Neural crest cell (in vitro differentiated cells): ENCODE results near the gene TMEM187. TPM values are rescaled to one million over a fixed set of nuclear protein-coding genes. Genes with fewer than 3 reads are reported as not detected.

Source experiments
- DNase-seq: peaks from one replicate; pipeline ENCODE4 v3.0.0; 2021; ENCODE audit warnings: low read depth, mixed read lengths, low spot score
- H3K27ac Mint-ChIP-seq: one replicate; pipeline ENCODE4 v1.8.0; 2021; ENCODE audit warnings: mild to moderate bottlenecking, mixed read lengths; ENCODE audit not compliant: unreplicated experiment
- H3K27me3 Mint-ChIP-seq: 2 replicates; pipeline ENCODE4 v1.8.0; 2021; ENCODE audit warnings: low read depth, mild to moderate bottlenecking, mixed read lengths
- H3K36me3 Mint-ChIP-seq: 2 replicates; pipeline ENCODE4 v1.8.0; 2021; ENCODE audit warnings: low read depth, mild to moderate bottlenecking, mixed read lengths
- H3K4me1 Mint-ChIP-seq: 2 replicates; pipeline ENCODE4 v1.8.0; 2021; ENCODE audit warnings: mixed read lengths
- H3K4me3 Mint-ChIP-seq: one replicate; pipeline ENCODE4 v1.8.0; 2021; ENCODE audit warnings: mild to moderate bottlenecking, mixed read lengths
- H3K9me3 Mint-ChIP-seq: 2 replicates; pipeline ENCODE4 v1.8.0; 2021; ENCODE audit warnings: mixed read lengths
- total RNA-seq: library from RNA; stranded (reverse); gene quantifications from 2 replicates; pipeline ENCODE4 v1.2.1, GENCODE V29; 2021
- TF ChIP-seq, protein P1 (sequence below): fragments of 200-600 bp; sonication (generic); conservative IDR thresholded peaks from 2 replicates; pipeline ENCODE4 v1.5.0; 2021; ENCODE audit warnings: antibody characterized with exemption, mild to moderate bottlenecking

Gene TMEM187
- total RNA-seq, 1 donor from 2014 or later: 8.0 TPM

DNA sequence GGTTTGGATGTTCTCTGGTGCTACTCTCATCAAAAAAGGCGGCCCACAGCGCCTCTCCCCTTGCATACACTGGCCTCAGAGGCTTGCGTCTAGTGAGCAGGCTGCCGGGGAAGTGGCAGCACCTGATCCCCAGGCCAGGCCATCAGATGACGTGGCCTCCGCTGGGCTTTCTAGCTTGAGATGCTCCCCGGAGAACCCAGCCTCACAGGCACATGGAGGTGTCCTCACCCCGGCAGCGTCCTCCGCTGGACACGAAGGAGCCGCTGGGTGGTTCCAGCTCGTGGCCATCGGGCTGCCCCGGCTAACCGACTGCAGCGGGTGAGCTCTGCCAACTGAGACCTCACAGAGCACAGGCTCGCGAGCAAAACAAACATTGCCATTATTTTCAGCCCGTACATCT is 34.4 kb downstream of the TMEM187 start:
- Mint-ChIP-seq H3K36me3 (peaks cover 13% of the 10 kb centered on the region), H3K9me3 (no peaks in the 10 kb centered on the region), H3K4me3 (no peak overlapping the region), H3K27ac (no peak overlapping the region), H3K27me3 (no peaks in the 10 kb centered on the region), H3K4me1 (peaks cover 25% of the 10 kb centered on the region)
- TF ChIP-seq, protein P1, sequence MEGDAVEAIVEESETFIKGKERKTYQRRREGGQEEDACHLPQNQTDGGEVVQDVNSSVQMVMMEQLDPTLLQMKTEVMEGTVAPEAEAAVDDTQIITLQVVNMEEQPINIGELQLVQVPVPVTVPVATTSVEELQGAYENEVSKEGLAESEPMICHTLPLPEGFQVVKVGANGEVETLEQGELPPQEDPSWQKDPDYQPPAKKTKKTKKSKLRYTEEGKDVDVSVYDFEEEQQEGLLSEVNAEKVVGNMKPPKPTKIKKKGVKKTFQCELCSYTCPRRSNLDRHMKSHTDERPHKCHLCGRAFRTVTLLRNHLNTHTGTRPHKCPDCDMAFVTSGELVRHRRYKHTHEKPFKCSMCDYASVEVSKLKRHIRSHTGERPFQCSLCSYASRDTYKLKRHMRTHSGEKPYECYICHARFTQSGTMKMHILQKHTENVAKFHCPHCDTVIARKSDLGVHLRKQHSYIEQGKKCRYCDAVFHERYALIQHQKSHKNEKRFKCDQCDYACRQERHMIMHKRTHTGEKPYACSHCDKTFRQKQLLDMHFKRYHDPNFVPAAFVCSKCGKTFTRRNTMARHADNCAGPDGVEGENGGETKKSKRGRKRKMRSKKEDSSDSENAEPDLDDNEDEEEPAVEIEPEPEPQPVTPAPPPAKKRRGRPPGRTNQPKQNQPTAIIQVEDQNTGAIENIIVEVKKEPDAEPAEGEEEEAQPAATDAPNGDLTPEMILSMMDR: no peak
- DNase-seq: no peak

DNA sequence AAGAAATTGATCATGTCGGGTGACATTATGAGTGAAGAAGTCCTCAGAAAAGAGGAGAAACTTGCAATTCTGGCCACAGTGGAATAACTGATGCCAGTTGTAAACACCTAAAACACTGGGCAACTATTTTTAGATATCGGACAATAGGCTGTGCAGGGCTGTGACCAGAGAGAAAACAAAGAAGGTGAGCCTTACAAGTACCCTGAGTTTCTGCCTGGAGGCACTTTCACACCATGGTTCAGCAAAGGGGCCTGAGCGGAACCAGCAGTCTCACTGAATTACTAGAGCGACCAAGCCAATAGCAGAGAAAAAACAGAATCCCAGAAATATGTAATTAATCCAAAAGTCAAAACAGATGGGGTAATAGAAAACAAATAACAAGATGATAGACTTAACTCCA is 36.0 kb downstream of the TMEM187 start:
- Mint-ChIP-seq H3K36me3 (peaks cover 11% of the 10 kb centered on the region), H3K27me3 (peaks cover under 1% of the 10 kb centered on the region), H3K27ac (no peak overlapping the region), H3K4me1 (peaks cover 18% of the 10 kb centered on the region), H3K4me3 (no peak overlapping the region), H3K9me3 (no peaks in the 10 kb centered on the region)
- TF ChIP-seq, protein P1: no peak
- no peak for DNase-seq

DNA sequence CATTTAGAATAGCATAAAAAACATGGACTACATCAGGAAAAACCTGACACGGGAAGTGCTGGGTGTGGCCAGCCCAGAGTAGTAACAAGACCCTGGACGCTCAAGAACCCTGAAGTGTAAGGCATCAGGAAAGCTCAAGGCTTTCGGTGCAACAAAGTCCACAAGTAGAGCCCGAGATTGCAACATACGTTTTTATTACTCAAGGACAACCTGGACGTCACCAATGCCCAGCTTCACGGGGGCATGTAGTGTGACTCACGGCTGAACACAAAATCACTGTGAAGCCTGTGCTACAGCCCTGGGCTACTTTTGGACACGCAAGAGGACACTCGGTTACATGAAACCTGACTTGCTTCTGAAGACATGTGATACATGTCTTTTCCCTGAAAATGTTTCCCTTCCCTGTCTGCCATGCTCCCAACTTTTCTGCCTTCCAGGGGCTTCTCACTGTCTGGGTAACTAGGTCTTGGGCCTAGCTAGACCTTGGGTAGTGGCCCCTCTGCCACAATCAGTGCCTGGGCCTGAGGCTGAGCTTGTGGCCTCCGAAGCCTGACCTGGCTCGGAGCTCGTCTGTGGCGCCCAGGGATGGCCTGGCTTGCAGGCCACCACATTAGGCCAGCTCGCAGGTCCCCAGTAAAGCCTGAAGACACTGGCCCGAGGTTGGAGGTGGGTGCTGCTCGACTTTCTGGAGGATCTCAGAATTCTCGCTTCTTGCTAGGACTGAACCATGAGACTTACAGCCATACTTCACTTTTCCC is 38.0 kb downstream of the TMEM187 start:
- H3K9me3 Mint-ChIP-seq: no peaks in the 10 kb centered on the region
- H3K36me3 Mint-ChIP-seq: peaks cover 9% of the 10 kb centered on the region
- peaks cover 9% of the 10 kb centered on the region for H3K4me1 Mint-ChIP-seq
- peak overlapping the region; percentile 24 for H3K4me3 Mint-ChIP-seq
- no peak overlapping the region for H3K27ac Mint-ChIP-seq
- DNase-seq: no peak
- H3K27me3 Mint-ChIP-seq: peaks cover 3% of the 10 kb centered on the region
- TF ChIP-seq, protein P1: no peak

DNA sequence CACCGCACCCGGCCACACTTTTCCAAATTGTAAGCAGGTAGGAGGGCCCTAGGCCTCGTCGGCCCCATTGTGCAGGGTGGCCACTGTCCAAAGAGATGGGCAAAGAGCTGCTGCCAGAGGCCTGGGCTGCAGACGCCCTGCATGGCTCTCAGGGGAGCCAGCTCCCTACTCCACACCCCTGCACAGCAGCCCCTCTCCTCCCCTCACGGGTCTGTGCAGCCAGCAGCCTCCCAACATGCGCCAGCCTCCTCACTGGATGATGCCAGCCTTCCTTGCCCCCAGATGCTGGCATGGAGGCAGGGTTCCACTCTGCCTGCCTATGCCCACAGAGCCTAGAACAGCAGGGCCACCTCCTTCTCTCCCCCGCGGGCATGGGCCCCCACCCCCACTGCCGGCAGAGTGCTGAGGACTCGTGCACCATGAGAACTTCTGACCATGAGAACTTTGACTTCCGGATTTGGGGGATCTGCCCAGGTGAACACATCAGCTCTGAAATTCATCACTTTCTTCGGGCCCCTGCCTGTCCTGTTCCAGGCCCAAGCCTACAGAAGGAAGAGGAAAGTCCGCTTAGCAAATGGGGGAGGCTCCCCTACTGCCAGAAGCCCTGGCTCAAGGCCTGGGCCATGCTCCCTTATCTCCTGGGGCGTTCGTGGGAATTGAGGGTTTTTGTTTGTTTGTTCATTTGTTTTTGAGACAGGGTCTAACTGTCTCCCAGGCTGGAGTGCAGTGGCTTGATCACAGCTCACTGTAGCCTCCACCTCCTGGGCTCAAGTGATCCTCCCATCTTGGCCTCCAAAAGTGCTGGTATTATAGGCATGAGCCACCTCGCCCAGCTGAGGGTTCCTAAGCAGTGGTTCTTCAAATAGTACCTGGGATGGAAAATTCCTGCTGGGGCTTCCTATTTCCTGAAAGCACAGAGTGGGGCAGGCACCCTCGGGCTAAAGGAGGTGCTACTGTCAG is 39.1 kb downstream of the TMEM187 start:
- Mint-ChIP-seq H3K4me3 (no peak overlapping the region), H3K4me1 (peaks cover 9% of the 10 kb centered on the region), H3K36me3 (peaks cover 9% of the 10 kb centered on the region), H3K27ac (no peak overlapping the region), H3K27me3 (peaks cover 3% of the 10 kb centered on the region), H3K9me3 (no peaks in the 10 kb centered on the region)
- no peak for DNase-seq
- TF ChIP-seq, protein P1: no peak

DNA sequence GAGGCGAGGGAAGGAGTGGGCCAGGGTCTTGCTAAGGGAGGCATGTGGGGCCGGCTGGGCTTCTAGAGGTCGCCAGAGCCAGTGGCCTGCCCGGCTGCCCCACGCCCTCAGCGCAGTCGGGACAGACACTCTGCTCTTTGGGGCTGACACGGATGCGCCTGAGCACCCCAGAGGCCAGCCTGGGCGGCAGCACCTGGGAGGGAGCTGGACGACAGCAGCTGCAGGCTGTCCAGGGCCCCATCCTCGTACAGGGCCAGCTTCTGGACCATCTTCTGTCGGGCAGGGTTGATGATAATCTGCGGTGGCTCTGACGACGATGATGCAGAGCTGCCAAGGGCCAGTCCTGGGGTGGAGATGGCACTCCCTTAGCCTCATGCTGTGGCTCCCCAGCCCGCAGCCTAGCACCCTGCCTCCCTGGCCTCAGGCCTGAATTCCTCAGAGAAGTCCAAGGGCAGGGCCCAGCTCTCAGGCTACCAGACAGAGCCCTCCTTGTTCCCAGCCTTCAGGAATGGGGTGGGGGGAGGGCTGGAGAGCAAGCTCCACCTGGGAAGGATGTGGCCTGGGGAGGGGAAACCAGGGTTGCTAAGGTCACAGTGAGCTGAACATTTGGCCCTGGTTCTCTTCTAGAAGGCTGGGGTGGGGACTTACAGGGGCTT is 39.9 kb downstream of the TMEM187 start:
- peaks cover 9% of the 10 kb centered on the region for H3K36me3 Mint-ChIP-seq

More for the DNA sequence above, 39.9 kb downstream of the TMEM187 start:
- no peak overlapping the region for H3K27ac Mint-ChIP-seq
- peaks cover 9% of the 10 kb centered on the region for H3K4me1 Mint-ChIP-seq
- TF ChIP-seq, protein P1: no peak
- peaks cover 3% of the 10 kb centered on the region for H3K27me3 Mint-ChIP-seq
- H3K9me3 Mint-ChIP-seq: no peaks in the 10 kb centered on the region
- no peak overlapping the region for H3K4me3 Mint-ChIP-seq
- no peak for DNase-seq
